Endothelial cell of hepatic sinusoid (primary cell): Measurements from ENCODE around the gene GSE1.

ENCODE experiments used
- in situ Hi-C: cut with HindIII; loops from 2 replicates; pipeline ENCODE4 v1.10.0; 2017; ENCODE audit warnings: low sequenced_read_pairs

GSE1 gene

GRCh38 chr16:85715169-85716021 is 102.3 kb downstream of the GSE1 start:
- in situ Hi-C loops, result no loop called here

GRCh38 chr16:85716022-85716679 is 103.0 kb downstream of the GSE1 start:
- in situ Hi-C loops, result no loop called here

- in situ Hi-C loops, result no loop called here
Observed at GRCh38 chr16:85716680-85717038, 103.5 kb downstream of the GSE1 start.

GRCh38 chr16:85717393-85718152 is 104.5 kb downstream of the GSE1 start:
- in situ Hi-C loops, result no loop called here

- in situ Hi-C loops, result no loop called here
Observed at GRCh38 chr16:85718153-85718477, 105.0 kb downstream of the GSE1 start.

GRCh38 chr16:85718682-85719081 is 105.6 kb downstream of the GSE1 start:
- in situ Hi-C loops, result no loop called here

GRCh38 chr16:85719605-85720301 is 106.6 kb downstream of the GSE1 start:
- in situ Hi-C loops, result loop anchor here (5.0 kb wide), 1 partner anchor 62 kb away; no protein-coding TSS in a partner anchor

GRCh38 chr16:85720302-85720637 is 107.1 kb downstream of the GSE1 start:
- in situ Hi-C loops, result loop anchor here (5.0 kb wide), 1 partner anchor 63 kb away; no protein-coding TSS in a partner anchor

GRCh38 chr16:85722128-85722893 is 109.2 kb downstream of the GSE1 start:
- in situ Hi-C loops, result loop anchor here (5.0 kb wide), 1 partner anchor 65 kb away; no protein-coding TSS in a partner anchor

- in situ Hi-C loops, result loop anchor here (5.0 kb wide), 1 partner anchor 67 kb away; no protein-coding TSS in a partner anchor
Observed at GRCh38 chr16:85724126-85724879, 111.2 kb downstream of the GSE1 start.

- in situ Hi-C loops, result loop anchor here (5.0 kb wide), 1 partner anchor 68 kb away; no protein-coding TSS in a partner anchor
Observed at GRCh38 chr16:85724936-85725335, 111.8 kb downstream of the GSE1 start.
